ENCODE measurements around the gene MAP7D2.

DNA sequence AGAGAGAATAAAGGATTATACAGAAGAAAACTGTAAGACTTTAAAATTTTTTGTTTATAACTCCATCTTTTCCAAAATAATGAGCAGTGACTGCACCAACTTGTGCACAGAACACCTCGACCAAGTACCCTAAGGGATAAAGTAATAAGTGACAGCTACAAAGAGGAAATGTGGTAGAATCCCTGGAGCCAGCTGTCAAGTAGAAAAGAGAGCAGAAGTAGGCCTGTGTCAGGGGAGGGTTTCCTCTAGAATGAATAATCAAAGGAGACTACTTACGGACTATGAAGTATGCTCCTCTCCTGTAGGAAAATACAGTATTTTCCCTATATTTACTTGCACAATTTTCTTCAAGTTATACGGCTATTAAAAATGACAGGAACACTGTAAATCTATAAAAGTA, 23.7 kb upstream of the MAP7D2 start:
- TF ChIP-seq POLR2AphosphoS5 (IDR thresholded peaks at IDR 0.05), result no peak
- no peak for TF ChIP-seq POLR2A (IDR thresholded peaks at IDR 0.05; ENCODE audit: low read depth)

Measured in esophagus muscularis mucosa (tissue), 2 donors.